A673 (cell line): ENCODE results near the gene ST6GALNAC6.

Source experiments
- CTCF ChIP-seq: fragments of 300-800, 200-600 bp; sonication (generic); conservative IDR thresholded peaks from 2 replicates; pipeline ENCODE4 v1.5.1; 2017; ENCODE audit warnings: low read depth, mild to moderate bottlenecking, antibody characterized with exemption, low read length, moderate library complexity, mixed read lengths
- EZH2 ChIP-seq: fragments of 200-600 bp; sonication (generic); IDR thresholded peaks from 2 replicates; pipeline ENCODE4 v1.6.1; 2017; ENCODE audit warnings: borderline replicate concordance, low read depth, mild to moderate bottlenecking, mixed read lengths, antibody characterized with exemption, low read length; ENCODE audit not compliant: poor library complexity, severe bottlenecking

- TF ChIP-seq CTCF (no peak), EZH2 (no peak)
These were observed 28.5 kb downstream of the ST6GALNAC6 start for GRCh38 chr9:127870887-127871286.
